HL-60 (cell line): ENCODE results near the gene SP2.

Experiments used
- DNase-seq, 2 experiments: peaks; one replicate each; pipeline ENCODE4 v3.0.0-alpha.2; 2010 to 2020; ENCODE audit warnings: low read depth in 1 of 2, low spot score in 1 of 2
- H3K27ac ChIP-seq: fragments of 250-450 bp; sonication (Bioruptor Pico); replicated peaks from 2 replicates; pipeline ENCODE4 v1.5.1; 2020; ENCODE audit warnings: mild to moderate bottlenecking, moderate library complexity
- H3K27me3 ChIP-seq: fragments of 250-450 bp; sonication (Bioruptor Pico); 2 replicates; pipeline ENCODE4 v1.5.1; 2021; ENCODE audit warnings: mild to moderate bottlenecking, moderate library complexity; ENCODE audit not compliant: insufficient read depth, poor library complexity, severe bottlenecking
- H3K4me3 ChIP-seq: replicated peaks from 2 replicates; pipeline ENCODE4 v1.5.1; 2011; ENCODE audit warnings: mild to moderate bottlenecking, control low read depth, low read length; ENCODE audit not compliant: insufficient read depth
- GABPA ChIP-seq: IDR thresholded peaks from 2 replicates; pipeline ENCODE4 v1.6.1; 2012; ENCODE audit warnings: low read depth
- POLR2AphosphoS5 ChIP-seq: IDR thresholded peaks from 2 replicates; pipeline ENCODE4 v1.6.1; 2012; ENCODE audit warnings: low read depth
- SPI1 ChIP-seq: IDR thresholded peaks from 2 replicates; pipeline ENCODE4 v1.6.1; 2012; ENCODE audit warnings: low read depth, mild to moderate bottlenecking, borderline replicate concordance
- TF ChIP-seq, protein P1 (sequence below): IDR thresholded peaks from 2 replicates; pipeline ENCODE4 v1.6.1; 2012; ENCODE audit warnings: low read depth; ENCODE audit not compliant: insufficient replicate concordance
- TF ChIP-seq, protein P2 (sequence below): IDR thresholded peaks from one replicate; pipeline ENCODE4 v1.5.1; 2011; ENCODE audit warnings: low read length, control low read depth, inconsistent platforms; ENCODE audit not compliant: insufficient read depth

The SP2 gene

DNA sequence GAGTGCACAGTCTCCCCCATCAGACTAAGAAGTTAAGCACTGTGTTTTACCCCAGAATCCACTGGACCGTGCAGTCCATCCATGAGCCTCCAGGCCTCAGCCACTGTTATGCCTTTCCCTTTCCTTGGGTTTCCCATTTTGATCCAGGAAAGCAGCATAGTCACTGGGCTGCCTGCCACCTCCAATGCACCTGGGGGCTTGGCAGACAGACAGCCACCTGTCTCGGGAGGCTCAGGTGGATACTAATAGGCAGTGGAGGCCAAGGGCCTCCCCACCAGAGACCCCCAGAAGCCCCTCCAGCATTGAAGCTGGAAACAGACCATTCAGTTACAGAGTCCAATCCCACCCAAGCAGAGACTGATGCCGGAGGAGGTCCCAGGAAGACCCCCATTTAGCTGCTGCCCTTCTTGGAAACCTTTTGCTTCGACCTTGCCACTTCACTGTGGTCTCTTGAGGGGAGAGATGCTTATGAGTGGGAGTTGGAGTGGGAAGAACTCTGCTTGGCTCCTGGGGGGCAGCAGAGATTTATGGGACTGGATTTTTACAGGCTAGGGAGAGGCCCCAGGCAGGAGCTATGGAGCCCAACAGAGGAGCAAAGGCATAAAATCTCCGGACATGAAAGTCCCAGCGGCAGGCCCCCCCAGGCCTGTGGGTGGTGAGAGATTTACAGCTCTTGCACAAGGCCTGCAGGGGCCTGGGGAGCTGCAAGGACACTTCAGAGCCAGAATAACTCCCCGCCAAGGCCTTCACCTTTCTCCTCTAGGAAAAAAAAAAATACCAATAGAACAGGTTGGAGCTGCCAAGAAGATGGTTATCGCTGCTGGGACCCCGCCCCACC lies 12.2 kb upstream of the SP2 start:
- no peak overlapping the region for H3K27ac ChIP-seq
- no peak overlapping the region for H3K4me3 ChIP-seq
- peaks cover 7% of the 10 kb centered on the region for H3K27me3 ChIP-seq
- DNase-seq, result no peak
- no peak for TF ChIP-seq SPI1
- TF ChIP-seq, protein P1, sequence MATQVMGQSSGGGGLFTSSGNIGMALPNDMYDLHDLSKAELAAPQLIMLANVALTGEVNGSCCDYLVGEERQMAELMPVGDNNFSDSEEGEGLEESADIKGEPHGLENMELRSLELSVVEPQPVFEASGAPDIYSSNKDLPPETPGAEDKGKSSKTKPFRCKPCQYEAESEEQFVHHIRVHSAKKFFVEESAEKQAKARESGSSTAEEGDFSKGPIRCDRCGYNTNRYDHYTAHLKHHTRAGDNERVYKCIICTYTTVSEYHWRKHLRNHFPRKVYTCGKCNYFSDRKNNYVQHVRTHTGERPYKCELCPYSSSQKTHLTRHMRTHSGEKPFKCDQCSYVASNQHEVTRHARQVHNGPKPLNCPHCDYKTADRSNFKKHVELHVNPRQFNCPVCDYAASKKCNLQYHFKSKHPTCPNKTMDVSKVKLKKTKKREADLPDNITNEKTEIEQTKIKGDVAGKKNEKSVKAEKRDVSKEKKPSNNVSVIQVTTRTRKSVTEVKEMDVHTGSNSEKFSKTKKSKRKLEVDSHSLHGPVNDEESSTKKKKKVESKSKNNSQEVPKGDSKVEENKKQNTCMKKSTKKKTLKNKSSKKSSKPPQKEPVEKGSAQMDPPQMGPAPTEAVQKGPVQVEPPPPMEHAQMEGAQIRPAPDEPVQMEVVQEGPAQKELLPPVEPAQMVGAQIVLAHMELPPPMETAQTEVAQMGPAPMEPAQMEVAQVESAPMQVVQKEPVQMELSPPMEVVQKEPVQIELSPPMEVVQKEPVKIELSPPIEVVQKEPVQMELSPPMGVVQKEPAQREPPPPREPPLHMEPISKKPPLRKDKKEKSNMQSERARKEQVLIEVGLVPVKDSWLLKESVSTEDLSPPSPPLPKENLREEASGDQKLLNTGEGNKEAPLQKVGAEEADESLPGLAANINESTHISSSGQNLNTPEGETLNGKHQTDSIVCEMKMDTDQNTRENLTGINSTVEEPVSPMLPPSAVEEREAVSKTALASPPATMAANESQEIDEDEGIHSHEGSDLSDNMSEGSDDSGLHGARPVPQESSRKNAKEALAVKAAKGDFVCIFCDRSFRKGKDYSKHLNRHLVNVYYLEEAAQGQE, result no peak
- TF ChIP-seq, protein P2, sequence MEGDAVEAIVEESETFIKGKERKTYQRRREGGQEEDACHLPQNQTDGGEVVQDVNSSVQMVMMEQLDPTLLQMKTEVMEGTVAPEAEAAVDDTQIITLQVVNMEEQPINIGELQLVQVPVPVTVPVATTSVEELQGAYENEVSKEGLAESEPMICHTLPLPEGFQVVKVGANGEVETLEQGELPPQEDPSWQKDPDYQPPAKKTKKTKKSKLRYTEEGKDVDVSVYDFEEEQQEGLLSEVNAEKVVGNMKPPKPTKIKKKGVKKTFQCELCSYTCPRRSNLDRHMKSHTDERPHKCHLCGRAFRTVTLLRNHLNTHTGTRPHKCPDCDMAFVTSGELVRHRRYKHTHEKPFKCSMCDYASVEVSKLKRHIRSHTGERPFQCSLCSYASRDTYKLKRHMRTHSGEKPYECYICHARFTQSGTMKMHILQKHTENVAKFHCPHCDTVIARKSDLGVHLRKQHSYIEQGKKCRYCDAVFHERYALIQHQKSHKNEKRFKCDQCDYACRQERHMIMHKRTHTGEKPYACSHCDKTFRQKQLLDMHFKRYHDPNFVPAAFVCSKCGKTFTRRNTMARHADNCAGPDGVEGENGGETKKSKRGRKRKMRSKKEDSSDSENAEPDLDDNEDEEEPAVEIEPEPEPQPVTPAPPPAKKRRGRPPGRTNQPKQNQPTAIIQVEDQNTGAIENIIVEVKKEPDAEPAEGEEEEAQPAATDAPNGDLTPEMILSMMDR, result no peak
- TF ChIP-seq POLR2AphosphoS5, result no peak
- TF ChIP-seq GABPA, result no peak

DNA sequence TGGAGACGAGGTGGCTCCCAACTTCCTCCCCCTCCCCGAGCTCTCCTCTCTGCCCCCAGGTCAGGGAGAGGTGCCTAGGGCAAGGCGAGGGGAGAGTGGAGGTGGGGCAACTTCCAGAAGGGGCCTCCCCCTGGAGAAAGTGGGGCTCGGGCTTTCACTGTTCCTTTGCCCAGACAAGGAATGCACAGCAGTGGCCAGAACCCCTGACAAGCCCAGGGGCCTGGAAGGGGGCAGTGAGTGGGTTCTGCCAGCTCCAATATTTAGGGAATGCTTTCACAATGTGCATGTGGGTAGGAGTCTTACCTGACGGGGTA lies 11.7 kb upstream of the SP2 start:
- Histone ChIP-seq H3K27ac (no peak overlapping the region), H3K27me3 (peaks cover 4% of the 10 kb centered on the region), H3K4me3 (no peak overlapping the region)
- DNase-seq, result no peak
- no peak for TF ChIP-seq POLR2AphosphoS5
- TF ChIP-seq GABPA, result no peak
- TF ChIP-seq, protein P2, result no peak
- TF ChIP-seq SPI1, result no peak
- TF ChIP-seq, protein P1, result no peak

DNA sequence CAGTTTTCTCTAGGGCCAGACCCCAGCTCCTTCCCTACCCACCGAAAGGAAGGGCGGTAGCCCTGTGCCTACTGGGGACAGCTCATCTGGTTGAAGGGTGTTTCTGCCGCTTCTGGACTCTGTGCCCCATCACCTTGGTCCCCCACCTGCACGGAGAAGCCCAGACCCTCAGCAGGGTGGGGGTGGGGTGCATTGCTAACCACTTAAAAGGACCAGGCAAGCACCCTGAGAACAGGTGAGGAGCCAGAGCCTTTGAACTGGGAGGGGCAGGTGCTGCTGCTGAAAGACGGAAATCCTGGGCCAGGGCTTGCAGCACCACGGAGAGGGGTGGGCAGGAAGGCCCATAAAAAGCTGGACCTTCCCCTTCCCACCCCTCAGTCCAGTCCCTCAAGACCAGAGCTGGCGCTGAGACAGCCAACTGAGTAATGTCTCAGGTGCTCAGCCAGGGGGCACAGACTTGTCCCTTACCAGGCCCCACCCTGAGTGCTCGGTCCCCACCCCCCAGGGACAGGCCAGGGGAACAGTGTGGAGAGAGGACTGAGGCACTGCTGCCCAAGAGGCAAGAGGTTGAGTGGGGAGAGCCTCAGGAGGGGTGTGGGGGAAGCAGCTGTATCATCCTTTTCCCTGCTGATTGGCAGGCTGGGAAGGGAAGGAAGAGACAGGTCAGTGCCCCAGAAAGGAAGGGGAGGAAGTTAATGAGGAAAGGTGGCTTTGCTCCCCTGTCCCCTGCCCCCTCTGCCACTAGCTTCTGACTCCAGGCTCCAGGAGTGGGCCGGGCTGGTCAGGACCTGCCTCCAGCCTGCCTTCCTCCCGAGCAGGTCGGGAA lies 10.9 kb upstream of the SP2 start:
- H3K4me3 ChIP-seq, result no peak overlapping the region
- H3K27ac ChIP-seq, result no peak overlapping the region
- H3K27me3 ChIP-seq, result peaks cover 4% of the 10 kb centered on the region
- TF ChIP-seq, protein P1, result no peak
- TF ChIP-seq SPI1, result no peak
- TF ChIP-seq, protein P2, result no peak
- no peak for TF ChIP-seq POLR2AphosphoS5
- no peak for TF ChIP-seq GABPA
- DNase-seq, result no peak
